GM23338 (cell line): ENCODE measurements around the gene AFF1. TPM values are rescaled to one million over a fixed set of nuclear protein-coding genes. Genes with fewer than 3 reads are reported as not detected.
A peak's percentile ranks its signal among the peaks of the same experiment; 100 is the strongest.

Experiments
- ATAC-seq: fragments of 200-7000 bp; cut with Tn5 transposase; 3 replicates; pipeline ENCODE4 v1.9.1; 2020
- DNase-seq: peaks from one replicate; pipeline ENCODE4 v3.0.0-alpha.2; 2015; ENCODE audit warnings: low spot score
- H2AFZ ChIP-seq: fragments of 200-600 bp; sonication (generic); 2 replicates; pipeline ENCODE4 v1.8.0; 2016; ENCODE audit warnings: antibody characterized with exemption, mild to moderate bottlenecking, moderate library complexity
- H3F3A ChIP-seq: fragments of 200-600 bp; sonication (generic); replicated peaks from 2 replicates; pipeline ENCODE4 v1.8.0; 2017; ENCODE audit warnings: antibody characterized with exemption, mixed run types, low read depth
- H3K27ac ChIP-seq: fragments of 200-600 bp; sonication (generic); 2 replicates; pipeline ENCODE4 v1.6.1; 2016; ENCODE audit warnings: low read depth
- H3K27me3 ChIP-seq: fragments of 200-600 bp; sonication (generic); 2 replicates; pipeline ENCODE4 v1.8.0; 2016; ENCODE audit warnings: mild to moderate bottlenecking, mixed run types, moderate library complexity; ENCODE audit not compliant: insufficient read depth
- H3K36me3 ChIP-seq: fragments of 200-600 bp; sonication (generic); 2 replicates; pipeline ENCODE4 v1.8.0; 2016; ENCODE audit warnings: mild to moderate bottlenecking; ENCODE audit not compliant: insufficient read depth
- H3K4me1 ChIP-seq: fragments of 200-600 bp; sonication (generic); 2 replicates; pipeline ENCODE4 v1.8.0; 2016; ENCODE audit warnings: mild to moderate bottlenecking, moderate library complexity; ENCODE audit not compliant: insufficient read depth
- H3K4me2 ChIP-seq: fragments of 200-600 bp; sonication (generic); 2 replicates; pipeline ENCODE4 v1.7.1; 2017; ENCODE audit warnings: mixed run types
- H3K4me3 ChIP-seq: fragments of 200-600 bp; sonication (generic); 2 replicates; pipeline ENCODE4 v1.6.1; 2016; ENCODE audit warnings: mixed run types
- H3K79me2 ChIP-seq: fragments of 200-600 bp; sonication (generic); replicated peaks from 2 replicates; pipeline ENCODE4 v1.8.0; 2017; ENCODE audit warnings: mild to moderate bottlenecking; ENCODE audit not compliant: insufficient read depth
- H3K9me2 ChIP-seq: fragments of 200-600 bp; sonication (generic); 2 replicates; pipeline ENCODE4 v1.8.0; 2017; ENCODE audit not compliant: insufficient read depth
- H4K20me1 ChIP-seq: fragments of 200-600 bp; sonication (generic); replicated peaks from 2 replicates; pipeline ENCODE4 v1.8.0; 2017; ENCODE audit warnings: mild to moderate bottlenecking; ENCODE audit not compliant: insufficient read depth
- H3K27ac Mint-ChIP-seq: 2 replicates; pipeline ENCODE4 v1.8.0; 2020; ENCODE audit warnings: inconsistent platforms, mild to moderate bottlenecking, moderate library complexity, mixed read lengths
- H3K27me3 Mint-ChIP-seq: 3 replicates; pipeline ENCODE4 v1.8.0; 2022; ENCODE audit warnings: low read depth, mild to moderate bottlenecking, moderate library complexity, mixed read lengths, inconsistent platforms; ENCODE audit not compliant: insufficient read depth, poor library complexity
- H3K36me3 Mint-ChIP-seq: 3 replicates; pipeline ENCODE4 v1.8.0; 2021; ENCODE audit warnings: low read depth, mild to moderate bottlenecking, inconsistent platforms, moderate library complexity, mixed read lengths
- H3K4me1 Mint-ChIP-seq: 3 replicates; pipeline ENCODE4 v1.8.0; 2020; ENCODE audit warnings: mild to moderate bottlenecking, inconsistent platforms, mixed read lengths
- H3K4me3 Mint-ChIP-seq: 3 replicates; pipeline ENCODE4 v1.8.0; 2021; ENCODE audit warnings: moderate library complexity, mild to moderate bottlenecking, inconsistent platforms, mixed read lengths
- H3K9me3 Mint-ChIP-seq: 3 replicates; pipeline ENCODE4 v1.8.0; 2020; ENCODE audit warnings: moderate library complexity, mild to moderate bottlenecking, inconsistent platforms, mixed read lengths
- CREB1 ChIP-seq: fragments of 250-450 bp; sonication (Bioruptor Pico); IDR thresholded peaks from 2 replicates; pipeline ENCODE4 v1.5.0; 2020; ENCODE audit warnings: low read depth, mild to moderate bottlenecking, moderate library complexity
- EZH2phosphoT487 ChIP-seq: fragments of 200-600 bp; sonication (generic); IDR thresholded peaks from one replicate; pipeline ENCODE4 v1.8.1; 2018; ENCODE audit warnings: antibody characterized with exemption; ENCODE audit not compliant: unreplicated experiment
- JUNB ChIP-seq: IDR thresholded peaks from one replicate; pipeline ENCODE4 v1.6.1; 2016; ENCODE audit warnings: antibody characterized with exemption; ENCODE audit not compliant: unreplicated experiment
- POLR2AphosphoS5 ChIP-seq: IDR thresholded peaks from 2 replicates; pipeline ENCODE4 v1.6.1; 2016; ENCODE audit warnings: antibody characterized with exemption, low read depth
- ZNF114 ChIP-seq: fragments of 250-450 bp; sonication (Bioruptor Pico); IDR thresholded peaks from 2 replicates; pipeline ENCODE4 v1.5.0; 2020; ENCODE audit warnings: mild to moderate bottlenecking, moderate library complexity
- ZNF331 ChIP-seq: fragments of 250-450 bp; sonication (Bioruptor Pico); IDR thresholded peaks from 2 replicates; pipeline ENCODE4 v1.5.0; 2020; ENCODE audit warnings: low read depth, mild to moderate bottlenecking, moderate library complexity
- polyA plus RNA-seq: library from polyadenylated mRNA; unstranded; fragments of >200 nt; fragmentation: Nextera tagmentation; extraction: Ambion mirVana; gene quantifications from 2 replicates; pipeline ENCODE4 v1.2.1, GENCODE V29; 2016
- total RNA-seq: library from RNA; depleted of rRNA; stranded (reverse); fragments of >200 nt; shearing (Covaris generic); gene quantifications from 2 replicates; pipeline ENCODE4 v1.2.3, GENCODE V29; 2014
- TF ChIP-seq, protein P1 (sequence below): IDR thresholded peaks from one replicate; pipeline ENCODE4 v1.6.1; 2018; ENCODE audit warnings: antibody characterized with exemption; ENCODE audit not compliant: unreplicated experiment
- TF ChIP-seq, protein P2 (sequence below): fragments of 250-450 bp; sonication (Bioruptor Pico); IDR thresholded peaks from 2 replicates; pipeline ENCODE4 v1.5.0; 2020; ENCODE audit warnings: mild to moderate bottlenecking, moderate library complexity

AFF1 gene
- total and polyA plus RNA-seq, 2 experiments from 2014 or later: 42.6 to 67.2 TPM

DNA sequence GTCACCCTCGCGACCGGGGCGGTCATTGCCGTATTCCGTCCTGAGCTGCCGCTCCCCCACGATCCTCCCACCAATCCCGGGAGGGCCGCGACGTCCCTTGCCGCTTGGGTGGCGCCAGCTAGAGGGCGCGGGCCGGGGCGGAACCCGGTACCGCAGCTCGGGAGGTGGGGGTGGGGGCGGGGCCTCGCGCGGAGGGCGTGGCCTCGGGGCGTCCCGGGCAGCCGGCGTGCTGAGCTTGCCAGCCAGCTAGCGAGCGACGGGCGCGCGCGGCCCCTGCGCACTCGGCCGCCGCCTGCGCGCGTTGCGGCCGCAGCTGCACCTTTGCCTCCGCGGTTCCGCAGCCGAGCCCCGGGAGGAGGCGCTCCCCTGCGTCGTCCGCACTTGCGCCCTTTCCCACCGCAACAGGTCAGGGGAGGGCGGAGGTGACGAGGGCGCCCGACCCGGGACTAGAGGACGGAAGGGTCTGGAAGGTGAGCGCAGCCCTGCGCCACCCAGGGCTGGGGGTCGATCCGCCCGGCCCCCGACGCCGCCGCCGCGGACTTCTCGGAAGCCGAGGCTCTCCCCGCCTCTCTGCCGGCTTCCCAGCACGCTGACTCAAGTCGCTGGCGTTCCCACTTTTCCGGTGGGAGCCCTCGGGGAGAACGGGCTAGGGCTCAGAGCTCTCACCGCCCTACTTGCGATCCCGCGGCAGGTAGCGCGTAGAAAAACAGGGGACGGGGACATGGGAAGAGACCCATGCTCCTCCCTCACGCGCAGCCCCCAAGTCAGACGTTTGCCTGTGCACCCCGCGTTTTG, at the start of gene AFF1 (continued):
- TF ChIP-seq, protein P1, sequence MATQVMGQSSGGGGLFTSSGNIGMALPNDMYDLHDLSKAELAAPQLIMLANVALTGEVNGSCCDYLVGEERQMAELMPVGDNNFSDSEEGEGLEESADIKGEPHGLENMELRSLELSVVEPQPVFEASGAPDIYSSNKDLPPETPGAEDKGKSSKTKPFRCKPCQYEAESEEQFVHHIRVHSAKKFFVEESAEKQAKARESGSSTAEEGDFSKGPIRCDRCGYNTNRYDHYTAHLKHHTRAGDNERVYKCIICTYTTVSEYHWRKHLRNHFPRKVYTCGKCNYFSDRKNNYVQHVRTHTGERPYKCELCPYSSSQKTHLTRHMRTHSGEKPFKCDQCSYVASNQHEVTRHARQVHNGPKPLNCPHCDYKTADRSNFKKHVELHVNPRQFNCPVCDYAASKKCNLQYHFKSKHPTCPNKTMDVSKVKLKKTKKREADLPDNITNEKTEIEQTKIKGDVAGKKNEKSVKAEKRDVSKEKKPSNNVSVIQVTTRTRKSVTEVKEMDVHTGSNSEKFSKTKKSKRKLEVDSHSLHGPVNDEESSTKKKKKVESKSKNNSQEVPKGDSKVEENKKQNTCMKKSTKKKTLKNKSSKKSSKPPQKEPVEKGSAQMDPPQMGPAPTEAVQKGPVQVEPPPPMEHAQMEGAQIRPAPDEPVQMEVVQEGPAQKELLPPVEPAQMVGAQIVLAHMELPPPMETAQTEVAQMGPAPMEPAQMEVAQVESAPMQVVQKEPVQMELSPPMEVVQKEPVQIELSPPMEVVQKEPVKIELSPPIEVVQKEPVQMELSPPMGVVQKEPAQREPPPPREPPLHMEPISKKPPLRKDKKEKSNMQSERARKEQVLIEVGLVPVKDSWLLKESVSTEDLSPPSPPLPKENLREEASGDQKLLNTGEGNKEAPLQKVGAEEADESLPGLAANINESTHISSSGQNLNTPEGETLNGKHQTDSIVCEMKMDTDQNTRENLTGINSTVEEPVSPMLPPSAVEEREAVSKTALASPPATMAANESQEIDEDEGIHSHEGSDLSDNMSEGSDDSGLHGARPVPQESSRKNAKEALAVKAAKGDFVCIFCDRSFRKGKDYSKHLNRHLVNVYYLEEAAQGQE: peak; percentile 19
- TF ChIP-seq ZNF331 (CRISPR knock-in tag): no peak
- TF ChIP-seq CREB1: no peak
- no peak for TF ChIP-seq EZH2phosphoT487
- peak; percentile 87 for TF ChIP-seq POLR2AphosphoS5
- no peak for TF ChIP-seq ZNF114

DNA sequence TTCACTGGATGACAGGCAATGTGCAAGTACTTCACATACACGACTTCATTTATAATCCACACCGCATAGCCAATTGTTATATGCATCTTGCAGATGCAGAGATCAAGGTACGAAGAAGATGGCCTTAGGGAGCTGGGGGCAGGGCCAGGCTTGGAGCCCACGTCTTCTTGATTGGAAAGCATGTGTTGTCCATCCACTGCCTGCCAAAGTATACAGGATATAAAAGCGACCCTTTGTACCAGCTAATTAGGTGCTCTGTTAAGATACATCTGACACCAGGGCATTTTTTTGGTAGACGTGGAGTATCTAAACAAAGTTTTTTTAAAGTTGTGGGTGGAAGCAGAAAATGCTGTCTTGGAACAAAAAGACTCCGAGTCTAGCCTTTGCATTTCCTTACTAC, 44.0 kb upstream of the AFF1 start:
- peaks cover 17% of the 10 kb centered on the region for H3K4me1 Mint-ChIP-seq
- Histone ChIP-seq H4K20me1 (no peaks in the 10 kb centered on the region), H3K4me2 (no peak overlapping the region), H3F3A (no peaks in the 10 kb centered on the region; the same call in 1 of the 2 replicates), H3K9me2 (no peaks in the 10 kb centered on the region), H3K79me2 (no peaks in the 10 kb centered on the region), H3K36me3 (no peaks in the 10 kb centered on the region), H3K27ac (no peak overlapping the region), H3K27me3 (peaks cover 7% of the 10 kb centered on the region; the same call in 1 of the 2 replicates), H3K4me1 (peaks cover 12% of the 10 kb centered on the region; the same call in 1 of the 2 replicates), H2AFZ (peak overlapping the region; percentile 53; the same call in 1 of the 2 replicates), H3K4me3 (no peak overlapping the region)
- TF ChIP-seq EZH2phosphoT487: no peak
- no peak for TF ChIP-seq JUNB
- TF ChIP-seq ZNF331 (CRISPR knock-in tag): no peak
- TF ChIP-seq, protein P1: no peak
- TF ChIP-seq, protein P2, sequence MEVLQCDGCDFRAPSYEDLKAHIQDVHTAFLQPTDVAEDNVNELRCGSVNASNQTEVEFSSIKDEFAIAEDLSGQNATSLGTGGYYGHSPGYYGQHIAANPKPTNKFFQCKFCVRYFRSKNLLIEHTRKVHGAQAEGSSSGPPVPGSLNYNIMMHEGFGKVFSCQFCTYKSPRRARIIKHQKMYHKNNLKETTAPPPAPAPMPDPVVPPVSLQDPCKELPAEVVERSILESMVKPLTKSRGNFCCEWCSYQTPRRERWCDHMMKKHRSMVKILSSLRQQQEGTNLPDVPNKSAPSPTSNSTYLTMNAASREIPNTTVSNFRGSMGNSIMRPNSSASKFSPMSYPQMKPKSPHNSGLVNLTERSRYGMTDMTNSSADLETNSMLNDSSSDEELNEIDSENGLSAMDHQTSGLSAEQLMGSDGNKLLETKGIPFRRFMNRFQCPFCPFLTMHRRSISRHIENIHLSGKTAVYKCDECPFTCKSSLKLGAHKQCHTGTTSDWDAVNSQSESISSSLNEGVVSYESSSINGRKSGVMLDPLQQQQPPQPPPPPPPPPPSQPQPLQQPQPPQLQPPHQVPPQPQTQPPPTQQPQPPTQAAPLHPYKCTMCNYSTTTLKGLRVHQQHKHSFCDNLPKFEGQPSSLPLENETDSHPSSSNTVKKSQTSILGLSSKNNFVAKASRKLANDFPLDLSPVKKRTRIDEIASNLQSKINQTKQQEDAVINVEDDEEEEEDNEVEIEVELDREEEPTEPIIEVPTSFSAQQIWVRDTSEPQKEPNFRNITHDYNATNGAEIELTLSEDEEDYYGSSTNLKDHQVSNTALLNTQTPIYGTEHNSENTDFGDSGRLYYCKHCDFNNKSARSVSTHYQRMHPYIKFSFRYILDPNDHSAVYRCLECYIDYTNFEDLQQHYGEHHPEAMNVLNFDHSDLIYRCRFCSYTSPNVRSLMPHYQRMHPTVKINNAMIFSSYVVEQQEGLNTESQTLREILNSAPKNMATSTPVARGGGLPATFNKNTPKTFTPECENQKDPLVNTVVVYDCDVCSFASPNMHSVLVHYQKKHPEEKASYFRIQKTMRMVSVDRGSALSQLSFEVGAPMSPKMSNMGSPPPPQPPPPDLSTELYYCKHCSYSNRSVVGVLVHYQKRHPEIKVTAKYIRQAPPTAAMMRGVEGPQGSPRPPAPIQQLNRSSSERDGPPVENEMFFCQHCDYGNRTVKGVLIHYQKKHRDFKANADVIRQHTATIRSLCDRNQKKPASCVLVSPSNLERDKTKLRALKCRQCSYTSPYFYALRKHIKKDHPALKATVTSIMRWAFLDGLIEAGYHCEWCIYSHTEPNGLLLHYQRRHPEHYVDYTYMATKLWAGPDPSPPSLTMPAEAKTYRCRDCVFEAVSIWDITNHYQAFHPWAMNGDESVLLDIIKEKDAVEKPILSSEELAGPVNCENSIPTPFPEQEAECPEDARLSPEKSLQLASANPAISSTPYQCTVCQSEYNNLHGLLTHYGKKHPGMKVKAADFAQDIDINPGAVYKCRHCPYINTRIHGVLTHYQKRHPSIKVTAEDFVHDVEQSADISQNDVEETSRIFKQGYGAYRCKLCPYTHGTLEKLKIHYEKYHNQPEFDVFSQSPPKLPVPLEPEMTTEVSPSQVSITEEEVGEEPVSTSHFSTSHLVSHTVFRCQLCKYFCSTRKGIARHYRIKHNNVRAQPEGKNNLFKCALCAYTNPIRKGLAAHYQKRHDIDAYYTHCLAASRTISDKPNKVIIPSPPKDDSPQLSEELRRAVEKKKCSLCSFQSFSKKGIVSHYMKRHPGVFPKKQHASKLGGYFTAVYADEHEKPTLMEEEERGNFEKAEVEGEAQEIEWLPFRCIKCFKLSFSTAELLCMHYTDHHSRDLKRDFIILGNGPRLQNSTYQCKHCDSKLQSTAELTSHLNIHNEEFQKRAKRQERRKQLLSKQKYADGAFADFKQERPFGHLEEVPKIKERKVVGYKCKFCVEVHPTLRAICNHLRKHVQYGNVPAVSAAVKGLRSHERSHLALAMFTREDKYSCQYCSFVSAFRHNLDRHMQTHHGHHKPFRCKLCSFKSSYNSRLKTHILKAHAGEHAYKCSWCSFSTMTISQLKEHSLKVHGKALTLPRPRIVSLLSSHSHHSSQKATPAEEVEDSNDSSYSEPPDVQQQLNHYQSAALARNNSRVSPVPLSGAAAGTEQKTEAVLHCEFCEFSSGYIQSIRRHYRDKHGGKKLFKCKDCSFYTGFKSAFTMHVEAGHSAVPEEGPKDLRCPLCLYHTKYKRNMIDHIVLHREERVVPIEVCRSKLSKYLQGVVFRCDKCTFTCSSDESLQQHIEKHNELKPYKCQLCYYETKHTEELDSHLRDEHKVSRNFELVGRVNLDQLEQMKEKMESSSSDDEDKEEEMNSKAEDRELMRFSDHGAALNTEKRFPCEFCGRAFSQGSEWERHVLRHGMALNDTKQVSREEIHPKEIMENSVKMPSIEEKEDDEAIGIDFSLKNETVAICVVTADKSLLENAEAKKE (CRISPR knock-in tag): no peak
- TF ChIP-seq POLR2AphosphoS5: no peak
- H3K4me3 Mint-ChIP-seq: peak overlapping the region; percentile 86
- H3K27ac Mint-ChIP-seq: no peak overlapping the region
- peaks cover 6% of the 10 kb centered on the region for H3K27me3 Mint-ChIP-seq
- H3K36me3 Mint-ChIP-seq: peaks cover 5% of the 10 kb centered on the region; the same call in 2 of the 3 replicates
- H3K9me3 Mint-ChIP-seq: no peaks in the 10 kb centered on the region
- ATAC-seq: no peak
- no peak for DNase-seq
